GM18502 (cell line): ENCODE measurements around the gene HYDIN.

Experiments
- ATAC-seq: cut with Tn5 transposase; IDR thresholded peaks from one replicate; pipeline ENCODE4 v1.9.1; 2021; ENCODE audit warnings: mild to moderate bottlenecking; ENCODE audit not compliant: unreplicated experiment, poor library complexity

HYDIN gene

DNA sequence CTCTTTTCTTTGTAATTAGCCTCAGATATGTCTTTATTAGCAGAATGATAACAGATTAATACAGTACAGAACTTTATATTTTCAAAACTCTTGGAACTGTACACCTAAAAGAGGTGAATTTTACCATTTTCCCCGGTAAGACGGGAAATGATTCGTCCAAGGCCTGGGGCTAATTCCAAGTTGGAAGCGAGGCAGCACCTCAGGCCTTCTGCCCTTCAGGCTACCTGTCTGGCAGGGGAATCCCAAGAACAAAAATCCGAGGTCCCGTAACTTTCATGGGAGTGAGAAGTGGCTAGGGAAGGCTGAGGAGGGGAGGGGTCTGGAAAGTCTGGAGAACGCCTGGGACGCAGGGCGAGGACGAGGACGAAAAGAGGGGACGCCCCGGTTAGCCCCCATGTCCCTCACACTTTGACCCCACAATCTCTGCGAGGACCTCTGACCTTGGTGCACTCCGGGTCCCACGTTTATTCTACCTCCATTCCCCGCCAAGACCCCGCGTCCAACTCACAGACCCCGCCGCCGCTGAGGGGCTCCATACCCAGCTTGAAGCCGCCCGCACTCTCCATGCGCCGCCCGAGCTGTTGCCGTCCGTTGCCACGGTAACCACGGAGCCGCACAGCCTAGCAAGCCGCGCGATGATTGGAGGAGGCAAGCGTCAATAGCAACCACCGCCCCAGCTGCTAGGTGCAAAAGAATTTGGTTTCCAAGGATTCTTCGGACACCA lies at the start of gene HYDIN:
Gene HYDIN (minus strand): TSS at position 601 of the 724 bp plus-strand sequence. CDS start 43,827 bp downstream, outside the sequence.
- ATAC-seq: no peak

DNA sequence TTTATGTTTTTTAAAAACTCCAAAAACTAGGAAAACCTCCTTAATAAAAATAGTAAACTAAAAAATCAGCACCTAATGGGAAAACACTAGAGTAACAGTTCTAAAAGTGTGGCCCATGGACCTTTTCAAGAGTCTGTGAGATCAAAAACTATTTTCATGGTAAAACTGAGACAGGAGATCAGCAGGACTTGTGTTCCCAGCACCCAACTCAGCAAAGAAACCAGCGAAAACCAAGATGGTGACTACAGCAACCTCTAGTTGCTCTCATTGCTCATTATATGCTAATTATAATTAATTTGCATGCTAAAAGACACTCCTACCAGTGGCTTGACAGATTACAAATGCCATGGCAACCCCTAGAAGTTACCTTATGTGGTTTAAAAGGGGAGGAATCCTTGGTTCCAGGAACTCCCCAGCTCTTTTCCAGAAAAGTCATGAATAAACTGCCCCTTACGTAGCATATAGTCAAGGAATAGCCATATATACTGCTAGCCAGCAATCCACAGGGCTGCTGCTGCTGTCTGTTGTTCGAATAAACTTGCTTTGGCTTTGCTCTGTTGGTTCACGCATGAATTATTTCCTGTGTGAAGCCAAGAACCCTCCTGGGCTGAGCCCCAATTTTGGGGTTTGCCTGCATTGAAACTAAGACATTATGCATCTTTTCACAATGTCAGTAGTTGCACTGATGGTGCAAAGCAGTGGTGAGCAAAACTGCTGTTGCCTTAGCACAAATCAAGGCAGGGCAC lies 46.2 kb upstream of the HYDIN start:
- ATAC-seq: no peak

- no peak for ATAC-seq
These were observed 42.9 kb upstream of the HYDIN start for GRCh38 chr16:71273384-71273783.

DNA sequence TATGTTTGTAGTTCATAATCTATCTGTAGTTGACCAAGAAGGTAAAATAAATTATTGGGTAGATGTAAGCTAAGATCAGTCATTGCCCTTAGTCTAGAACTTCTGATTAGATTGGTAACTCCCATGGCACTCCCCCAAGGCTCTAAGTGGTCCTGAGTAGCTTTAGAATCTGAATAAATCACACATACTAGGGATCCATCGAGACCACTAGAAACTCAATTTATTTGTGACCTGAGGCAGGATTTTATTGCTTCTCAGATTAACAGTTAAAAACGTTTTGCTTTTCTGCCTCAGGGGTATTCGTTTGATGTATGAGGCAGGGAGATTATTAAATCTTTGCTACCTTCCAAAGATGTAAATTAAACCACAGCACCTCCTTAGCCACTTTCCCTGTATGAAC lies 33.8 kb upstream of the HYDIN start:
- ATAC-seq: no peak

GRCh38 chr16:71263582-71263981 lies 33.1 kb upstream of the HYDIN start:
- ATAC-seq: no peak

DNA sequence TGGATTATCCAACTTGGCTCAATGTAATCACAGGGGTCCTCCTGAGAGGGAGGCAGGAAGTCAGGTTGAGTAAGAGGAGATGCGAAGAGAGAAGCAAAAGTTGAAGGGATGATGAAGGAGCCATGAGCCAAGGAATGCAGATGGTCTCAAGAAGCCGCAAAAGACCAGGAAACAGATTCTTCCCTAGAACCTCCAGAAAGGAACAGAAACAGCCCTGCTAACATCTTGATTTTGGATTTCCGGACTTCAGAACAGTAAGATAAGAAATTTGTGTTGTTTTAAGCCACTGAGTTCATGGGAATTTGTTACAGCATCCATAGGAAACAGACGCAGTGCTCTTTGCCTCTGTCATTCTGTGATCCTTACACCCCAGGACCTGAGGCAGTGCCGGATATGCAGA lies 31.9 kb upstream of the HYDIN start:
- ATAC-seq: no peak

GRCh38 chr16:71260995-71261394 lies 30.5 kb upstream of the HYDIN start:
- ATAC-seq: no peak

DNA sequence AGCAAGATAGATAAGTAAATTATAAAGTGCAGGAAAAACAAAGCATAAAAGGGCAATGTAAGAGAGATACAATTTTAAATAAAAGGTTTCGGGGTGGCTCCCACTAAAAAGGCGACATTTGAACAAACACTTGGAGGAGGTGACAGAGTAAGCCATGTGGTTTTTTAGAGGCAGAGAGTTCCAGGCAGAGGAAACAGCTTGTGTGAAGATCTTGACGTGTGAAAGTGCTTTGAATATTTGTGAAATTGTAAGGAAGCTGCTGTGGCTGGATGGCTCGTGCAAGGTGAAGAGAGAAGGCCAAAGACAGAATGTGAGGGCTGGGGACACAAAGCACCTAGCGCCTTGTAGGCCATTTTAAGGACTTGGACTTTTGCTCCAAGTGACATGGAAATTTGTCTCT lies 28.6 kb upstream of the HYDIN start:
- ATAC-seq: no peak

GRCh38 chr16:71258372-71258771 lies 27.9 kb upstream of the HYDIN start:
- ATAC-seq: no peak

- ATAC-seq: no peak
These were observed 27.2 kb upstream of the HYDIN start for GRCh38 chr16:71257768-71258167.

- no peak for ATAC-seq
These were observed 25.2 kb upstream of the HYDIN start for GRCh38 chr16:71255721-71256120.

- ATAC-seq: no peak
These were observed 24.5 kb upstream of the HYDIN start for GRCh38 chr16:71254832-71255525.

DNA sequence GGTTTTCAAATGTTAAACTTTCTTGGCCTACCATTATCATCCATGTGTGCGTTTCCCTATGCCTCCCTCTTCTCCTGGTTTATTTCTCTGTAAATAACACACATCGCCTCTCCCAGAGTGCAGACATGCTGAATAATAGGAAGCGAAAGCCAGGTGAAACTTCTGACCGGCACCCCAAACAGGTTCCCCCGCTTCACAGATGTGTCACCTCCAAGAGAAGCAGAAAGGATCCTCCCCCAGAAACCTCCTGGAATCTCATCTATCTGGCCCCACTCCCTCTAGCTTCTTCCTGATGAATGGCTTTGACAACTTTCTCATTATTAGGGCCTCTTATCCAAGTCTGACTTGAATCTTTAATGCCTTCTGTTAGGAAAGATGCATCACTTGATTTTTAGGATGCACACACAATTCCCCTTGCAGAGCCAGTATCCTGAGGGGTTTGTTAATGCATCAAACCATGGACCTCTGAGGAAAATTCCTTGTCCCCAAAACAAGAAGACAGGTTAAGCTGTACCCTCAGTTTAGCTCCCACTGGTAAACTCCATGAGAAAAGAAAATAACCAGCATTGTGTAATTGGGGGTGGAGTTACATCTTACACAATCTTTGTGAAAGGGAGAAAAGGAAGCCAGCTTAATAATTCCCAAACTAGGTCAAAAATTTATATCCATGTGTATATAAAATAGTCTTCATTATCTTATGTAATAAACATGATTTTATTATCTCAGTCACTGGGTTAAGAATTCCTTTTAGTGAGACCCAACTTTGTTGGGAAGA lies 20.1 kb upstream of the HYDIN start:
- no peak for ATAC-seq

DNA sequence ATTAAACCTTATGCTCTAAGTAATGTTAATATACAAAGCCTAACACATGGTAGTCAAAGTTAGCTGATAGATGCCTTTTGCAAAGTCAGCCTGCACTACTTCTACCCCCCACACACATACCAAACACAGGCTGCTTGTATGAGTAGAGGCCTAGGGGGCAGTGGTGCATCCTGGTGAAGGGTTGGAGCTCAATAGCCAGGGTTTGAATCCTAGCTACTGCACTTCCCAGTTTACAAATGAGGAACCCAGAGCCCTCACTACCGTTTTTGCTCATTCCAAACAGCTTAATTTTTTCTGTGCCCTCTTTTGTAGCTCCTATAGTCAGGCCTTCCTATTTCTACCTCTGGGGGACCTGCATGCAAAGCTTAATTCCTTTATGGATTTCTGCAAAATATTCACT lies 18.9 kb upstream of the HYDIN start:
- ATAC-seq: no peak

GRCh38 chr16:71247478-71247877 lies 17.0 kb upstream of the HYDIN start:
- no peak for ATAC-seq

DNA sequence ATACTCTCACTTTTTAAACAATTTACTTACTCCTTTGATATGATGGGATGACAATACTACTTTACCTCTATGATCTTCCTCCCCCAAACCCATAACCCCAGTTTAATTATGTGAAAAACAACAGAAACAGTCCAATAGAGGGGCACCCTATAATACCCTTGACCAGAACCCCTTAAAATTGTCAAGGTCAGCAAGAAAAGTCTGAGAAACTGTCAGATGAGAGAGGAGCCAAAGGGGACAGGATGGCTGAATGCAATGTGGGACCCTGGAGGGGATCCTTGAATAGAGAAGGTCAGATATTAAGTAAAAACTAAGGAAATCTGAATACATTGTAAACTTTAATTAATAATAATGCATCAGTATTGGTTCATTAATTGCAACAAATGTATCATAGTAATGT lies 15.8 kb upstream of the HYDIN start:
- ATAC-seq: no peak

- no peak for ATAC-seq
These were observed 14.0 kb upstream of the HYDIN start for GRCh38 chr16:71244521-71244920.

DNA sequence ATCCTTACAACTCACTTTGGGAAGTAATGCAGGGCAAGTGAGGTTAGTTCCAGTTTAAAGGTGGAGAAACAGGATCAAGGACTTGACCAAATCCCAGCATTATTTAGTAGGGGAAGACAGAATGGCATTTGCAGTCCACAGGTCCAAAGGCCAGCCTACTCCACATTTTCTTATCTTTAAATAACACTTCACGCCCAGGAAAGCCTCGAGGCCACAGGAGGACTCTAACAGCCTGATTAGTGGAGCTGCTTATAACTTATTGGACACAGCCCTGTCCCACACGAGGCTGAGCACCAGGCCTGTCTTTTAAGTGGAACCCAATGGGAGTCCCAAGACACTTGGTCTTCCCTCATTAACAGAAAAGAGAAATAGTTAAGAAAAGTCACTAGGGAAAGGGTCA lies 12.1 kb upstream of the HYDIN start:
- no peak for ATAC-seq

- ATAC-seq: no peak
These were observed 11.5 kb upstream of the HYDIN start for GRCh38 chr16:71242036-71242435.

DNA sequence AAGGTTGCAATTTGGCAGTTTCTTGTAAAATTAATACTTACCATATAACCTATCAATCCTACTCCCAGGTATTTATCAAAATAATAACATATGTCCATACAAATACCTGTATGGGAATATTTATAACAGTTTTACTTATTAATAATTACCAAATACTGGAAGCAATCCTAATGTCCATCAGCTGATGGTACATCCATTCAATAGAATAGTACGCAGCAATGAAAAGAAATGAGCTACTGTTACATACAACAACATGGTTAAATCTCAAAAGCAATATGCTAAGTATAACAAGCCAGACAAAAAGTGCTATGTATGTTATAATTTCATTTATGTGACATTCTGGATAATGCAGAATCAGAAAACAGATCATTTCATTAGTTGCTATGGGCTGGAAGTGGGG lies 1.2 kb downstream of the HYDIN start:
- no peak for ATAC-seq
